Kidney (tissue), 22 donors: ENCODE measurements around the gene NDUFB7. TPM values are rescaled to one million over a fixed set of nuclear protein-coding genes. Genes with fewer than 3 reads are reported as not detected.

ENCODE experiments used
- DNase-seq, 5 donors: peaks; one replicate each; pipeline ENCODE4 v3.0.0-alpha.2; 2013 to 2020
- FAIRE-seq: peaks from 2 replicates; lab custom pipeline; 2012; peaks lifted over from hg19 to GRCh38; lab: Jason Lieb, UNC
- H3K27ac ChIP-seq, 2 donors: one replicate each; pipeline ENCODE4 v1.7.0; 2013; ENCODE audit warnings: low read depth in 2 of 2, low read length in 2 of 2, inconsistent platforms in 1 of 2
- H3K27me3 ChIP-seq: one replicate; pipeline ENCODE4 v1.7.1; 2013; ENCODE audit warnings: low read length, inconsistent platforms; ENCODE audit not compliant: control insufficient read depth, insufficient read depth
- H3K36me3 ChIP-seq, 3 donors: one replicate each; pipeline versions ENCODE4 v1.7.0 to v1.7.1; 2013; ENCODE audit warnings: low read length in 3 of 3, control low read depth in 1 of 3, inconsistent platforms in 1 of 3; ENCODE audit not compliant: insufficient read depth in 3 of 3, control insufficient read depth in 2 of 3
- H3K4me1 ChIP-seq, 3 donors: one replicate each; pipeline versions ENCODE4 v1.7.0 to v1.7.1; 2013; ENCODE audit warnings: low read length in 3 of 3, inconsistent platforms in 1 of 3, low read depth in 1 of 3; ENCODE audit not compliant: control insufficient read depth in 2 of 3, insufficient read depth in 2 of 3
- H3K4me3 ChIP-seq, 3 donors: one replicate each; pipeline versions ENCODE4 v1.7.0 to v1.8.1; 2013; ENCODE audit warnings: low read length in 3 of 3, control low read depth in 1 of 3, inconsistent platforms in 1 of 3
- H3K9ac ChIP-seq, 3 donors: one replicate each; pipeline versions ENCODE4 v1.7.0 to v1.7.1; 2013; ENCODE audit warnings: low read length in 3 of 3, control low read depth in 1 of 3, inconsistent platforms in 1 of 3
- H3K9me3 ChIP-seq, 3 donors: one replicate each; pipeline versions ENCODE4 v1.7.0 to v1.7.1; 2013; ENCODE audit warnings: low read length in 3 of 3, control low read depth in 1 of 3, inconsistent platforms in 1 of 3; ENCODE audit not compliant: control insufficient read depth in 2 of 3, insufficient read depth in 1 of 3
- intact Hi-C: fragments of 100-400 bp; cut with DNase I; formaldehyde crosslinking; loops from one replicate; pipeline ENCODE4 v1.11.1; 2022
- long read RNA-seq, 10 donors: library from polyadenylated mRNA in 1 of 10; unstranded in 1 of 10; transcript quantifications; one replicate each; pipeline ENCODE4 v2.0.0 and lab custom pipeline, GENCODE V29; 2021 to 2026
- polyA plus RNA-seq: library from polyadenylated mRNA; stranded (reverse); fragments of 350-450 nt; fragmentation: Illumina TruSeq; extraction: RNeasy Lipid Tissue Mini Kit (QIAGEN cat#74804); gene quantifications from one replicate; pipeline ENCODE4 v1.2.3, GENCODE V29; 2014; ENCODE audit warnings: low read depth, low replicate concordance; ENCODE audit not compliant: insufficient read depth
- total RNA-seq: library from RNA; stranded (reverse); fragmentation: NEBNext Ultra II Directional; extraction: Animal tissue kit (Norgen Biotek cat#: 25700); gene quantifications from one replicate; pipeline ENCODE4 v1.2.1, GENCODE V29; 2021
- TF ChIP-seq, protein P1 (sequence below): IDR thresholded peaks from 3 replicates; pipeline ENCODE4 v1.5.1; 2012; ENCODE audit warnings: mild to moderate bottlenecking, moderate library complexity, borderline replicate concordance; ENCODE audit not compliant: insufficient read depth; ENCODE audit errors: extremely low read depth
- donor health status: control.
- donor health status: control.
- donor health status: control.
- donor health status: control.
- donor health status: control.
- donor health status: DM: yes; HTN: yes; CAD: no.
- donor health status: Normal renal cell carcinoma (clear cell type).

Gene NDUFB7
- 146 TPM for total RNA-seq
- polyA plus RNA-seq = 894 TPM
- long read RNA-seq, donor 1, transcript NDUFB7-201 (3 exons, 531 nt) = major isoform, 101 of 101 reads
- long read RNA-seq, donor 1, partial matches to known transcripts = 0 of 101 reads
- long read RNA-seq, donor 1, other reads (novel, unspliced or antisense) = 0 of 101 reads
- long read RNA-seq, donor 2, transcript NDUFB7-201 (3 exons, 531 nt) = major isoform, 114 of 115 reads
- long read RNA-seq, donor 2, partial matches to known transcripts = 0 of 115 reads
- long read RNA-seq, donor 2, other reads (novel, unspliced or antisense) = 0 of 115 reads
- long read RNA-seq, donor 3, transcript NDUFB7-201 (3 exons, 531 nt) = major isoform, 195 of 204 reads
- long read RNA-seq, donor 3, partial matches to known transcripts = 9 of 204 reads
- long read RNA-seq, donor 3, other reads (novel, unspliced or antisense) = 0 of 204 reads
- long read RNA-seq, donor 4, transcript NDUFB7-201 (3 exons, 531 nt) = major isoform, 123 of 124 reads
- long read RNA-seq, donor 4, partial matches to known transcripts = 0 of 124 reads
- long read RNA-seq, donor 4, other reads (novel, unspliced or antisense) = 0 of 124 reads
- long read RNA-seq, donor 5, partial matches to known transcripts = 0 of 4 reads
- long read RNA-seq, donor 5, other reads (novel, unspliced or antisense) = 0 of 4 reads
- long read RNA-seq, donor 6, transcript NDUFB7-201 (3 exons, 531 nt) = major isoform, 386 of 409 reads
- long read RNA-seq, donor 6, partial matches to known transcripts = 22 of 409 reads
- long read RNA-seq, donor 6, other reads (novel, unspliced or antisense) = 0 of 409 reads
- long read RNA-seq, donor 7, transcript NDUFB7-201 (3 exons, 531 nt) = major isoform, 59 of 67 reads
- long read RNA-seq, donor 7, partial matches to known transcripts = 6 of 67 reads
- long read RNA-seq, donor 7, other reads (novel, unspliced or antisense) = 2 of 67 reads
- long read RNA-seq, donor 8, transcript NDUFB7-201 (3 exons, 531 nt) = major isoform, 162 of 162 reads
- long read RNA-seq, donor 8, partial matches to known transcripts = 0 of 162 reads
- long read RNA-seq, donor 8, other reads (novel, unspliced or antisense) = 0 of 162 reads
- long read RNA-seq, donor 9, transcript NDUFB7-201 (3 exons, 531 nt) = major isoform, 132 of 132 reads
- long read RNA-seq, donor 9, partial matches to known transcripts = 0 of 132 reads
- long read RNA-seq, donor 9, other reads (novel, unspliced or antisense) = 0 of 132 reads
- long read RNA-seq, donor 10, transcript NDUFB7-201 (3 exons, 531 nt) = major isoform, 134 of 150 reads
- long read RNA-seq, donor 10, partial matches to known transcripts = 16 of 150 reads
- long read RNA-seq, donor 10, other reads (novel, unspliced or antisense) = 0 of 150 reads

DNA sequence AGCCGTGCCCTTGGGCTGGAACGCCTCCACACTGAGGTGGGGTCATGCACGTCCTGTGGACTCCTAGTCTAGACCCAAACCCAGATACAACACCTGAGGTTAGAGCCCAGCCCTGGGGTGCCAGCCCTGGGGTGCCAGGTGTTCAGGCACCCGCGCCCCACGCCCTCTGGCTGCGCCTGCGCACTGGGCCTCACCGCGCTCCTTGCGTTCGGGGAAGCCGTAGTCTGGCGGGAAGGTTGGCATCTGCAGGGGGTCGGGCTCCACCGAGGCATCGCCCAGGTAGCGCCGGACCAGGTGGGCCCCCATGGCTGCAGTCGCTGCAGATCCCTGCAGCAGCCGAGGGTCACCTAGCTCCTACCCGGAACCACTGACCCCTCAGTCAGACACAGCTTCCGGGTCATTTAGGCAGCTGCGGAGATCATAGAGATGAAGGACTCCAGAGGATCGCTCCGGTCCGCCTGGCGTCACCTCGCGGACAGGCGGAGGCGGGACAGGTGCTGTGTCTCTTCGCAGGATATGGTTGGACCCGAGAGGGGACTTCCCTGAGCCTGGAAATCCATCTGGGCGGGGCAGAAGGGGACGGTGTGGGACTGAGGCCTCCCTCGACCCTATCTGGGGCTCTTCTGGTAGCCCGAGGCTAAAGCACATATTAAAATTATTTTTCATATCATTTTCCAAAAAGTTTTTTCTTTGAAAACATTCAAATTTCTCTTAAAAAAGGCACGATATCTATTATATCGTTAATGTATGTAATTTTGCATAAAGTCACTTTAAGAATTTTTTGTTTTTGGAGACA lies at the start of gene NDUFB7:
NDUFB7 (minus strand) TSS at position 372 of the 796 bp plus-strand sequence; CDS start at position 306, 66 bp downstream.
- DNase-seq (peak; percentile 91 to 97 (median 94)), FAIRE-seq (no peak)
- TF ChIP-seq, protein P1, sequence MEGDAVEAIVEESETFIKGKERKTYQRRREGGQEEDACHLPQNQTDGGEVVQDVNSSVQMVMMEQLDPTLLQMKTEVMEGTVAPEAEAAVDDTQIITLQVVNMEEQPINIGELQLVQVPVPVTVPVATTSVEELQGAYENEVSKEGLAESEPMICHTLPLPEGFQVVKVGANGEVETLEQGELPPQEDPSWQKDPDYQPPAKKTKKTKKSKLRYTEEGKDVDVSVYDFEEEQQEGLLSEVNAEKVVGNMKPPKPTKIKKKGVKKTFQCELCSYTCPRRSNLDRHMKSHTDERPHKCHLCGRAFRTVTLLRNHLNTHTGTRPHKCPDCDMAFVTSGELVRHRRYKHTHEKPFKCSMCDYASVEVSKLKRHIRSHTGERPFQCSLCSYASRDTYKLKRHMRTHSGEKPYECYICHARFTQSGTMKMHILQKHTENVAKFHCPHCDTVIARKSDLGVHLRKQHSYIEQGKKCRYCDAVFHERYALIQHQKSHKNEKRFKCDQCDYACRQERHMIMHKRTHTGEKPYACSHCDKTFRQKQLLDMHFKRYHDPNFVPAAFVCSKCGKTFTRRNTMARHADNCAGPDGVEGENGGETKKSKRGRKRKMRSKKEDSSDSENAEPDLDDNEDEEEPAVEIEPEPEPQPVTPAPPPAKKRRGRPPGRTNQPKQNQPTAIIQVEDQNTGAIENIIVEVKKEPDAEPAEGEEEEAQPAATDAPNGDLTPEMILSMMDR = peak; percentile 66
- Histone ChIP-seq H3K27ac (peak within 1 kb of the TSS; percentile 48 to 77), H3K4me1 (peaks cover 0 to 13% (median 8%) of the 10 kb centered on the region in 3 donors), H3K27me3 (no peaks in the 10 kb centered on the region), H3K36me3 (no peaks in the 10 kb centered on the region), H3K9me3 (no peaks in the 10 kb centered on the region), H3K4me3 (peak within 1 kb of the TSS; percentile 86 to 99 (median 95)), H3K9ac (peak within 1 kb of the TSS; percentile 79 to 95 (median 94))
- intact Hi-C loops = loop anchor here (10.0 kb wide), 1 partner anchor 113 kb away; no protein-coding TSS in a partner anchor

DNA sequence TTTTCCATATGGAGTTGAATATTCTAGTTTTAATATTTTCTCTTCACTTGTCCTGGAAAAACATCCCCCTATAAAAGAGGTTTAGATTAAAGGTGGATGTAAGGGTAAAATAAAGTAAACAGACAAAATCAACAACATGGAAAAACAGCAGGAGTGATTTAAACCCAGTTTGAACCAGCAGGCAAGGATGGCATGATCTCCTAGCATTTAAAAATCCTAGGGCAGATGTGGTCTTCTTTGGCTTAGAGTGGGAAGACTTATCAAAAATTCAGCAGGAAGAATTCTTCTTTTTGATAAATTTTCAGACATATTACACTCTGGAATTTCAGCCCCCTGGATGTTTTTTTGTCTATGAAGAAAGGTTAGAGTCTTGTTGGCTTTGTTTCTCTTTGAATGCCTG lies 47.5 kb upstream of the NDUFB7 start:
- no peaks in the 10 kb centered on the region for H3K27me3 ChIP-seq
- TF ChIP-seq, protein P1 = no peak
- intact Hi-C loops = no loop called here
- H3K27ac ChIP-seq = no peak overlapping the region
- no peaks in the 10 kb centered on the region for H3K36me3 ChIP-seq
- DNase-seq (no peak), FAIRE-seq (no peak)
- H3K4me1 ChIP-seq = no peaks in the 10 kb centered on the region
- no peak overlapping the region for H3K4me3 ChIP-seq
- no peak overlapping the region for H3K9ac ChIP-seq
- peaks cover 0 to 13% (median 3%) of the 10 kb centered on the region in 3 donors for H3K9me3 ChIP-seq

DNA sequence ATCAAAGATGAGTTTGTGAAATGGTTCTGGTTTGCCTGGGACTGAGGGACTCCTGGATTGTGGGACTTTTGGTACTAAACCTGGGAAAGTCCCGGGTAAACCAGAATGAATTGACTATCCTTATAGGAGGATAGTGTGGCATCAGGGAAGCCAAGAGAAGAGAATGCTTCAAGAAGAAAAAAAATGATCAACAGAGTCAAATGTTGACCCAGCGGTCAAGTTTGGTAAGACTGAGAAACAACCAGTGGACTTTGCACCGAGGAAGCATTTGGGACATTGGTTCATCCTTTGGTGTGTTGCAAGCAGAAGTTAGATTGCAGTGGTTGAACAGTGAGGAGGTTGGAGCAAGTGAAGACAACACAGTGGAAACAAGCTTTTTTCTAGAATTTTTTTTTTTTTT lies 44.5 kb upstream of the NDUFB7 start:
- DNase-seq (no peak), FAIRE-seq (no peak)
- Histone ChIP-seq H3K27me3 (no peaks in the 10 kb centered on the region), H3K9me3 (peaks cover 0 to 13% (median 3%) of the 10 kb centered on the region in 3 donors), H3K36me3 (no peaks in the 10 kb centered on the region), H3K9ac (no peak overlapping the region), H3K4me1 (no peaks in the 10 kb centered on the region), H3K27ac (no peak overlapping the region), H3K4me3 (no peak overlapping the region)
- TF ChIP-seq, protein P1 = no peak
- intact Hi-C loops = no loop called here
